Measurements from ENCODE around the gene EPHB4.
A peak's percentile ranks its signal among the peaks of the same experiment; 100 is the strongest.

Gene EPHB4

GRCh38 chr7:100826514-100827329 is 601 bp downstream of the EPHB4 start (continued):
- TF ChIP-seq, protein P1, sequence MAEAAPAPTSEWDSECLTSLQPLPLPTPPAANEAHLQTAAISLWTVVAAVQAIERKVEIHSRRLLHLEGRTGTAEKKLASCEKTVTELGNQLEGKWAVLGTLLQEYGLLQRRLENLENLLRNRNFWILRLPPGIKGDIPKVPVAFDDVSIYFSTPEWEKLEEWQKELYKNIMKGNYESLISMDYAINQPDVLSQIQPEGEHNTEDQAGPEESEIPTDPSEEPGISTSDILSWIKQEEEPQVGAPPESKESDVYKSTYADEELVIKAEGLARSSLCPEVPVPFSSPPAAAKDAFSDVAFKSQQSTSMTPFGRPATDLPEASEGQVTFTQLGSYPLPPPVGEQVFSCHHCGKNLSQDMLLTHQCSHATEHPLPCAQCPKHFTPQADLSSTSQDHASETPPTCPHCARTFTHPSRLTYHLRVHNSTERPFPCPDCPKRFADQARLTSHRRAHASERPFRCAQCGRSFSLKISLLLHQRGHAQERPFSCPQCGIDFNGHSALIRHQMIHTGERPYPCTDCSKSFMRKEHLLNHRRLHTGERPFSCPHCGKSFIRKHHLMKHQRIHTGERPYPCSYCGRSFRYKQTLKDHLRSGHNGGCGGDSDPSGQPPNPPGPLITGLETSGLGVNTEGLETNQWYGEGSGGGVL (tag by site-specific recombination; IDR thresholded peaks at IDR 0.05): peak; percentile 74
- TF ChIP-seq GLIS2 (tag by site-specific recombination; IDR thresholded peaks at IDR 0.05) (peak; percentile 81), ZNF600 (tag by site-specific recombination; IDR thresholded peaks at IDR 0.05) (peak; percentile 60; the same call in 1 of the 2 replicates), ZNF341 (tag by site-specific recombination; IDR thresholded peaks at IDR 0.05; ENCODE audit: low read depth) (no peak; the same call in 1 of the 2 replicates), ZBTB20 (tag by site-specific recombination; IDR thresholded peaks at IDR 0.05) (peak; percentile 77), ZBTB1 (tag by site-specific recombination; IDR thresholded peaks at IDR 0.05) (no peak), RBAK (tag by site-specific recombination; IDR thresholded peaks at IDR 0.05) (no peak), ZNF513 (tag by site-specific recombination; IDR thresholded peaks at IDR 0.05) (no peak), ZNF335 (tag by site-specific recombination; conservative IDR thresholded peaks at IDR 0.05) (peak; percentile 55), ZBTB11 (tag by site-specific recombination; conservative IDR thresholded peaks at IDR 0.05; ENCODE audit: low read depth) (0 out of 2 replicates have a peak, but pooled peaks have one; percentile 8)
- TF ChIP-seq, protein P2, sequence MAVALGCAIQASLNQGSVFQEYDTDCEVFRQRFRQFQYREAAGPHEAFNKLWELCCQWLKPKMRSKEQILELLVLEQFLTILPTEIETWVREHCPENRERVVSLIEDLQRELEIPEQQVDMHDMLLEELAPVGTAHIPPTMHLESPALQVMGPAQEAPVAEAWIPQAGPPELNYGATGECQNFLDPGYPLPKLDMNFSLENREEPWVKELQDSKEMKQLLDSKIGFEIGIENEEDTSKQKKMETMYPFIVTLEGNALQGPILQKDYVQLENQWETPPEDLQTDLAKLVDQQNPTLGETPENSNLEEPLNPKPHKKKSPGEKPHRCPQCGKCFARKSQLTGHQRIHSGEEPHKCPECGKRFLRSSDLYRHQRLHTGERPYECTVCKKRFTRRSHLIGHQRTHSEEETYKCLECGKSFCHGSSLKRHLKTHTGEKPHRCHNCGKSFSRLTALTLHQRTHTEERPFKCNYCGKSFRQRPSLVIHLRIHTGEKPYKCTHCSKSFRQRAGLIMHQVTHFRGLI (tag by site-specific recombination; IDR thresholded peaks at IDR 0.05): peak; percentile 89
- TF ChIP-seq, protein P3, sequence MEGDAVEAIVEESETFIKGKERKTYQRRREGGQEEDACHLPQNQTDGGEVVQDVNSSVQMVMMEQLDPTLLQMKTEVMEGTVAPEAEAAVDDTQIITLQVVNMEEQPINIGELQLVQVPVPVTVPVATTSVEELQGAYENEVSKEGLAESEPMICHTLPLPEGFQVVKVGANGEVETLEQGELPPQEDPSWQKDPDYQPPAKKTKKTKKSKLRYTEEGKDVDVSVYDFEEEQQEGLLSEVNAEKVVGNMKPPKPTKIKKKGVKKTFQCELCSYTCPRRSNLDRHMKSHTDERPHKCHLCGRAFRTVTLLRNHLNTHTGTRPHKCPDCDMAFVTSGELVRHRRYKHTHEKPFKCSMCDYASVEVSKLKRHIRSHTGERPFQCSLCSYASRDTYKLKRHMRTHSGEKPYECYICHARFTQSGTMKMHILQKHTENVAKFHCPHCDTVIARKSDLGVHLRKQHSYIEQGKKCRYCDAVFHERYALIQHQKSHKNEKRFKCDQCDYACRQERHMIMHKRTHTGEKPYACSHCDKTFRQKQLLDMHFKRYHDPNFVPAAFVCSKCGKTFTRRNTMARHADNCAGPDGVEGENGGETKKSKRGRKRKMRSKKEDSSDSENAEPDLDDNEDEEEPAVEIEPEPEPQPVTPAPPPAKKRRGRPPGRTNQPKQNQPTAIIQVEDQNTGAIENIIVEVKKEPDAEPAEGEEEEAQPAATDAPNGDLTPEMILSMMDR (tag by site-specific recombination; IDR thresholded peaks at IDR 0.05): peak; percentile 18; the same call in 1 of the 2 replicates
- TF ChIP-seq, protein P4, sequence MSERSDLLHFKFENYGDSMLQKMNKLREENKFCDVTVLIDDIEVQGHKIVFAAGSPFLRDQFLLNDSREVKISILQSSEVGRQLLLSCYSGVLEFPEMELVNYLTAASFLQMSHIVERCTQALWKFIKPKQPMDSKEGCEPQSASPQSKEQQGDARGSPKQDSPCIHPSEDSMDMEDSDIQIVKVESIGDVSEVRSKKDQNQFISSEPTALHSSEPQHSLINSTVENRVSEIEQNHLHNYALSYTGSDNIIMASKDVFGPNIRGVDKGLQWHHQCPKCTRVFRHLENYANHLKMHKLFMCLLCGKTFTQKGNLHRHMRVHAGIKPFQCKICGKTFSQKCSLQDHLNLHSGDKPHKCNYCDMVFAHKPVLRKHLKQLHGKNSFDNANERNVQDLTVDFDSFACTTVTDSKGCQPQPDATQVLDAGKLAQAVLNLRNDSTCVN (tag by site-specific recombination; optimal IDR thresholded peaks at IDR 0.05): no peak
